GM12878 (cell line): Measurements from ENCODE around the gene EEFSEC. TPM values are rescaled to one million over a fixed set of nuclear protein-coding genes. Genes with fewer than 3 reads are reported as not detected.

Experiments
- ATAC-seq: fragments of 200-7000 bp; cut with Tn5 transposase; 3 replicates; pipeline ENCODE4 v1.9.1; 2020; ENCODE audit warnings: mild to moderate bottlenecking, moderate library complexity
- BruUV-seq: library from RNA; stranded (reverse); fragments of 400-500 nt; replicated peaks from 2 replicates; lab custom pipeline; 2021; lab: Mats Ljungman, UMichigan
- CTCF ChIA-PET: fragments of 300-600 bp; sonication (Branson Sonifier 250); formaldehyde crosslinking; extraction: SDS; loops from one replicate; lab custom pipeline; 2021; ENCODE audit warnings: inconsistent platforms; lab: Yijun Ruan, JAX
- POLR2A ChIA-PET: fragments of 350-600 bp; formaldehyde crosslinking; extraction: SDS; loops from one replicate; lab custom pipeline; 2021; ENCODE audit warnings: inconsistent platforms; lab: Charles Lee
- RAD21 ChIA-PET: fragments of 300-600 bp; sonication (Branson Sonifier 250); formaldehyde crosslinking; loops from one replicate; lab custom pipeline; 2023; ENCODE audit warnings: antibody characterized with exemption; ENCODE audit not compliant: unreplicated experiment; lab: Charles Lee
- SMC1A ChIA-PET: fragments of 300-600 bp; sonication (Branson Sonifier 250); formaldehyde crosslinking; loops from one replicate; lab custom pipeline; 2023; ENCODE audit not compliant: unreplicated experiment, uncharacterized antibody; lab: Charles Lee
- DNase-seq: peaks from one replicate; pipeline ENCODE4 v3.0.0-alpha.2; 2011; ENCODE audit warnings: low read depth, low spot score
- FAIRE-seq: peaks from 3 replicates; lab custom pipeline; 2011; peaks lifted over from hg19 to GRCh38; lab: Jason Lieb, UNC
- H2AFZ ChIP-seq: 2 replicates; pipeline ENCODE4 v1.6.0; 2011; ENCODE audit warnings: low read depth, low read length, control low read depth; ENCODE audit not compliant: control insufficient read depth
- H3K27ac ChIP-seq: 2 replicates; pipeline ENCODE4 v1.5.1; 2011; ENCODE audit warnings: control low read depth; ENCODE audit not compliant: control insufficient read depth, insufficient read depth
- H3K27me3 ChIP-seq, 2 experiments: replicated peaks in 1 of 2; 2 replicates each; pipeline versions ENCODE4 v1.6.0 to v1.6.1; 2011; ENCODE audit warnings: low read length in 1 of 2; ENCODE audit not compliant: control insufficient read depth in 2 of 2, insufficient read depth in 2 of 2
- H3K36me3 ChIP-seq, 2 experiments: 2 replicates each; pipeline ENCODE4 v1.5.1; 2011; ENCODE audit warnings: low read length in 1 of 2; ENCODE audit not compliant: control insufficient read depth in 2 of 2, insufficient read depth in 2 of 2
- H3K4me1 ChIP-seq: 2 replicates; pipeline ENCODE4 v1.6.1; 2011; ENCODE audit warnings: mild to moderate bottlenecking, low read length, moderate library complexity, mixed read lengths; ENCODE audit not compliant: control insufficient read depth, insufficient read depth
- H3K4me2 ChIP-seq: 2 replicates; pipeline ENCODE4 v1.6.0; 2011; ENCODE audit warnings: control low read depth; ENCODE audit not compliant: control insufficient read depth, insufficient read depth
- H3K4me3 ChIP-seq: fragments of 200-600 bp; sonication (generic); 2 replicates; pipeline ENCODE4 v1.5.1; 2016
- H3K79me2 ChIP-seq: 2 replicates; pipeline ENCODE4 v1.6.0; 2011; ENCODE audit warnings: low read length; ENCODE audit not compliant: control insufficient read depth, insufficient read depth
- H3K9ac ChIP-seq: 2 replicates; pipeline ENCODE4 v1.8.0; 2011; ENCODE audit warnings: low read length, control low read depth, mixed read lengths; ENCODE audit not compliant: control insufficient read depth, insufficient read depth
- H3K9me3 ChIP-seq: replicated peaks from 3 replicates; pipeline ENCODE4 v1.5.1; 2011; ENCODE audit warnings: mild to moderate bottlenecking, low read length; ENCODE audit not compliant: control insufficient read depth, insufficient read depth
- H4K20me1 ChIP-seq: 2 replicates; pipeline ENCODE4 v1.6.0; 2011; ENCODE audit not compliant: control insufficient read depth, insufficient read depth
- BMI1 ChIP-seq: fragments of 450-650 bp; IDR thresholded peaks from 2 replicates; pipeline ENCODE4 v1.6.1; 2016; ENCODE audit warnings: mild to moderate bottlenecking, moderate library complexity, borderline replicate concordance
- PML ChIP-seq: IDR thresholded peaks from 2 replicates; pipeline ENCODE4 v1.6.1; 2012; ENCODE audit warnings: low read length, inconsistent platforms
- SMAD5 ChIP-seq: IDR thresholded peaks from 2 replicates; pipeline ENCODE4 v1.6.1; 2016; ENCODE audit warnings: antibody characterized with exemption, low read depth
- SPI1 ChIP-seq: IDR thresholded peaks from 2 replicates; pipeline ENCODE4 v1.6.1; 2011; ENCODE audit warnings: low read depth, mild to moderate bottlenecking, low read length, moderate library complexity, borderline replicate concordance; ENCODE audit not compliant: insufficient read depth
- SUPT20H ChIP-seq: IDR thresholded peaks from 2 replicates; pipeline ENCODE4 v1.6.1; 2011; ENCODE audit warnings: low read depth, mild to moderate bottlenecking, low read length, moderate library complexity, borderline replicate concordance; ENCODE audit not compliant: control insufficient read depth
- ZBTB40 ChIP-seq: fragments of 450-650 bp; IDR thresholded peaks from 2 replicates; pipeline ENCODE4 v1.6.1; 2016; ENCODE audit warnings: mild to moderate bottlenecking, moderate library complexity, borderline replicate concordance
- WGBS: methylation state at CpG from one replicate; pipeline ENCODE4 v1.1.6; 2016; ENCODE audit warnings: low lambda C conversion rate; ENCODE audit not compliant: insufficient replicate concordance, insufficient coverage; ENCODE audit errors: missing lambda C conversion rate; 5-methylcytosine and 5-hydroxymethylcytosine counted together
- in situ Hi-C: fragments of 300-500 bp; cut with MboI; formaldehyde crosslinking; loops from 9 replicates; pipeline ENCODE4 v1.14.3; 2018; ENCODE audit warnings: mixed read lengths
- intact Hi-C: fragments of 100-400 bp; cut with micrococcal nuclease; formaldehyde crosslinking; loops from one replicate; pipeline ENCODE4 v1.14.2; 2022; ENCODE audit not compliant: unreplicated experiment
- polyA plus RNA-seq, 11 experiments: library from polyadenylated mRNA; depleted of rRNA in 4 of 11; unstranded in 6 of 11; stranded (reverse) in 5 of 11; fragments of >200 nt; fragmentation: Nextera tagmentation in 4 of 11; fragmentation: Illumina TruSeq in 1 of 11; extraction: Ambion mirVana in 4 of 11; extraction: Trizol in 1 of 11; gene quantifications; 1 replicate in 1 of 11; 2 replicates in 10 of 11; pipeline versions ENCODE4 v1.2.1 to v1.2.3, GENCODE V29; 2011 to 2016; ENCODE audit warnings: inconsistent platforms in 2 of 11, missing spikeins in 2 of 11, low read depth in 1 of 11
- total RNA-seq, 4 experiments: library from RNA; depleted of rRNA in 3 of 4; stranded (reverse); fragments of >200 nt in 3 of 4; fragmentation: Illumina TruSeq in 1 of 4; extraction: Trizol in 1 of 4; gene quantifications; 2 replicates each; pipeline versions ENCODE4 v1.2.1 to v1.2.3, GENCODE V29; 2013 to 2021
- TF ChIP-seq, protein P1 (sequence below): fragments of 450-650 bp; conservative IDR thresholded peaks from 2 replicates; pipeline ENCODE4 v1.6.1; 2017; ENCODE audit warnings: mild to moderate bottlenecking, moderate library complexity

Gene EEFSEC
- total and polyA plus RNA-seq, 10 of the 15 experiments (the other 5 are each of a cell fraction or from before 2014, with no cell fraction given), result 0.29 to 29.1 (median 16.1) TPM

DNA sequence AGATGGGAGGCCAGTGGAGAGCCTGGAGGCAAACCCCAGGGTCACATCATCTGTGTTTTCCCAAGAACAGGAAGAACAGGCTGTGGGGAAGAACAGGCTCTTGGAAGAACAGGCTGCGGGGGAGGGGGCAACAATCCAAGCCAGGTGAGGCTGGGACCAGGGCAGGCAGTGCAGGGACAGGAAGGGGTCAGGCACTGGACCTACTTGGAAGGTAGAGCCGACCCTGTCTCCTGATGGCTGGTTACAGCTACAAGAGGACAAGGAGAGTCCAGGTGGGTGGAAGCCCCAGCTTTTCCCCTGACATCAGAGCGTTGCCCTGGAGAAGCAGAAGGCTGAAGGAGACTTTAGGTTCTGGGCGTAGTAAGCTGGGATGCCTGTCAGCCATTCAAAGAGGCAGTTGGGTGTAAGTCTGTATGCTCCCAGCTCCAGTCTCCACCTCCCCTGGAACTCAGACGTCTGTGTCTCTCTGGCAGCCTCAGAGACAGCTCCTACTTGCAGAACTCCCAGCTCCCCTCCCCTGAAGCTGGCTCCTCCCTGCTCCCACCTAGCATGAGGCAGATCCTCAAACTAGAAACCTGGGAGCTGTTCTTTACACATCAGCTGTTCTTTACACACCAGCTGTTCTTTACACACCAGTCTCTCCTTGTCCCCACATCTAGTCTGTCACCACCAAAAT is 182.5 kb downstream of the EEFSEC start:
- SMC1A ChIA-PET, result no interaction called here

More for the DNA sequence above, 182.5 kb downstream of the EEFSEC start:
- Histone ChIP-seq H3K79me2 (no peaks in the 10 kb centered on the region), H3K4me1 (no peaks in the 10 kb centered on the region), H3K9ac (no peak overlapping the region), H3K36me3 (0 out of 4 replicates have a peak, but pooled peaks cover 0 to 2% of the 10 kb centered on the region in 2 experiments), H2AFZ (no peak overlapping the region), H3K27ac (no peak overlapping the region), H3K27me3 (no peaks in the 10 kb centered on the region), H4K20me1 (no peaks in the 10 kb centered on the region), H3K9me3 (no peaks in the 10 kb centered on the region), H3K4me3 (no peak overlapping the region), H3K4me2 (no peak overlapping the region)
- WGBS, result 94% methylated on average over 4 of the region's 5 CpGs
- in situ Hi-C loops, result no loop called here
- RAD21 ChIA-PET, result no interaction called here
- FAIRE-seq, result no peak
- no TSS peak for BruUV-seq
- intact Hi-C loops, result no loop called here
- no peak for TF ChIP-seq ZBTB40
- no peak for TF ChIP-seq SMAD5
- no peak for TF ChIP-seq SUPT20H
- no peak for TF ChIP-seq BMI1
- TF ChIP-seq, protein P1, sequence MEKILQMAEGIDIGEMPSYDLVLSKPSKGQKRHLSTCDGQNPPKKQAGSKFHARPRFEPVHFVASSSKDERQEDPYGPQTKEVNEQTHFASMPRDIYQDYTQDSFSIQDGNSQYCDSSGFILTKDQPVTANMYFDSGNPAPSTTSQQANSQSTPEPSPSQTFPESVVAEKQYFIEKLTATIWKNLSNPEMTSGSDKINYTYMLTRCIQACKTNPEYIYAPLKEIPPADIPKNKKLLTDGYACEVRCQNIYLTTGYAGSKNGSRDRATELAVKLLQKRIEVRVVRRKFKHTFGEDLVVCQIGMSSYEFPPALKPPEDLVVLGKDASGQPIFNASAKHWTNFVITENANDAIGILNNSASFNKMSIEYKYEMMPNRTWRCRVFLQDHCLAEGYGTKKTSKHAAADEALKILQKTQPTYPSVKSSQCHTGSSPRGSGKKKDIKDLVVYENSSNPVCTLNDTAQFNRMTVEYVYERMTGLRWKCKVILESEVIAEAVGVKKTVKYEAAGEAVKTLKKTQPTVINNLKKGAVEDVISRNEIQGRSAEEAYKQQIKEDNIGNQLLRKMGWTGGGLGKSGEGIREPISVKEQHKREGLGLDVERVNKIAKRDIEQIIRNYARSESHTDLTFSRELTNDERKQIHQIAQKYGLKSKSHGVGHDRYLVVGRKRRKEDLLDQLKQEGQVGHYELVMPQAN, result no peak
- TF ChIP-seq SPI1, result no peak
- no peak for TF ChIP-seq PML
- CTCF ChIA-PET, result no interaction called here
- POLR2A ChIA-PET, result no interaction called here
- ATAC-seq, result no peak
- no peak for DNase-seq
